Measurements from ENCODE around the gene ELMOD1.

ELMOD1 gene

GRCh38 chr11:107691000-107691750 is 100.2 kb downstream of the ELMOD1 start:
- no peak for DNase-seq

DNA sequence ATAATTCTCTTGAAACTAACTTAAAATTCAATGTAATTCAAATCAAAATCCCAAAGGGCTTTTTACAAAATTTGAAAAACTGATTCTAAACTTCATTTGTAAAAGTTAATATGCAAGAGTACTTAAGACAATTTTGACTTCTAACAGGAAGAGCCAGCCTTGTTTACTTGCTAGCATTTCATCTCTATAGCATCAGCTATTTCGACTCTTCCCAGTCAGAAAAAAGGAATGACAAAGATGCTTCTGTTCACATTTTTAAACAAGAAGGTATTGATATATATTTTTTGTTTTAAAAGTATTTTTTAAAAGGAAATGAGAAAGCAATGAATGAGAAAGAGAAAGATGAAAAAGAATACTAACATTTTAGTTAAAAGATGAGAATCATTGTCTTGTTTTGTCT is 104.5 kb downstream of the ELMOD1 start:
- DNase-seq: no peak

DNA sequence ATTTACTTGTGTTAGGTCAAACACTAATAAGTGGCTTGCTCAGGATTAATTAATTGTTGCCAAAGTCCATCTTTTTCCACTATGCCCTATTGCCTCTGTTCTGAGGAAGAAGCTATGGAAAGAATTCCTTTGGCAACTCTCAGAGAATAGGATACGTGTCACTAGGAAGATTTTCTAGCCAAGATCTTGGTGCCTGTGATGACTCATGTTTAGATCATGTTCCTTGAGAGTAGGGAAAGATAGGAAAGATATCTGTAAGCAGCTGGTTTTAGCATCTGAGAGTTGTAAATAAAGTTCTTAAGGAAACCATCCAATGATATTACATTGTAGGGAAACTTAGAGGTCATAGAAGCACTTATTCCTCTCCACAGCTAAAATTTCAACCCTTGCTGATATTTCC is 105.2 kb downstream of the ELMOD1 start:
- no peak for DNase-seq

GRCh38 chr11:107697291-107697690 is 106.3 kb downstream of the ELMOD1 start:
- no peak for DNase-seq

DNA sequence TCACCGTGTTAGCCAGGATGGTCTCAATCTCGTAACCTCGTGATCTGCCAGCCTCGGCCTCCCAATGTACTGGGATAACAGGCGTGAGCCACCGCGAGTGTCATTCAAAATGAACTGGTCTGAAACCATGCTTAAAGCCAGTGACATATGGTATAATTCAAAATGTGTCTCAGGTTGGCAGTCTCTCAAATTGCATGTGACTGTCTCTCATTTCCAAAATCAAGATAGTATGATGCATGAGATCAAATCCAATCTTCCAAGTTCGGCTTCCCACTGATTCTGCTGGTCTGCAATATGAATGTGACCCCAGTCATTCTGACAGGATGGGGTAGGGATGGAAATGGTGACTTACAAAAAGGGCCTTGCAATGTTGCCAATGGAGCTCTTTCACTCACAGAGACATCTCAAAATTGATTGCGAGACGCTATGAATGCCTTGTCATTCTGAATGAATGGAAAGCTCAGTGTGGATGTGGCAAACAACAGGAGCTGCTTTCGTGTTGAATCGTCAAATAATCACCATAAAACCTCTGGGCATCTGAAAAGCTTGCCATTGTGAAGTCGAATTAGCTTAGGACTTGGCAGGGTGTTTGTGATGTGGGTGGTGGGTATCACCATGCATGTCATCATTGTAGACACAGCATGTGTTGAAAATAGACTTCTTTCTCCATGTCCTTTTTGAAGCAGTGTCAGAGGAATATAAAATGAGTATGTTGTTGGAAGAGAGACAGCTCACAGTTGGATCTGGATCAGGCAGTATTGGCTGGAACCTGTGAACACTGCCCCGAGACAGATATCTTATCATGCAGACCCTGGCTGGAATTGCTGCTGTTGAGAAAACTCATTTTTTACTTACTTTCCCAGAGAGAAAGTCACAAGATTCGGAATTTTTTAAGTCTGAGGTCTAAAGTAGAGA is 108.7 kb downstream of the ELMOD1 start:
- DNase-seq: no peak

DNA sequence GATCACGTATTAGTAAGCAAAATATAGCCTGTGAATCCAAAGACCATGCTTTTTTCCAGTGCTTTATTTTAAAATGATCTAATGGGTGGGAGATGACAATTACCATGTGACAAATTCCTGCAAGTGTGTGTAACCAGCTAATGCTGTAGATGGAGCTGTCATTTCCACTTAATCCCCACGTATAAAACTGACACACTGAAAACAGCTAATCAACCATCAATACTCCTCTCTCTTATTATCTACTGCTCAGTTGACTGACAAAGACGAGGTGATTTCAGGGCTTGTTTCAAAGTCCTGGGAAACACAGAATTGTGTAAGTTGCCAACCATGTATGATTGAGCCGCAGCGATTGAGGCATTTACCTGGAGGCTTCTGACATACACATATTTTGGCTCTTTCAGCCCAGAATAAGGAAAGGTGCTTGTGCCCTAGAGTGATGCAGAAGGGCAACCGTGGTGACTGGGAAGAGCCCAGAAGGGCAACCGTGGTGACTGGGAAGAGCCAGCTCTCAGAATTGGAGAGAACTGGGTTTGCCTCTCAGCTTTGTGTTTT is 111.2 kb downstream of the ELMOD1 start:
- no peak for DNase-seq

DNA sequence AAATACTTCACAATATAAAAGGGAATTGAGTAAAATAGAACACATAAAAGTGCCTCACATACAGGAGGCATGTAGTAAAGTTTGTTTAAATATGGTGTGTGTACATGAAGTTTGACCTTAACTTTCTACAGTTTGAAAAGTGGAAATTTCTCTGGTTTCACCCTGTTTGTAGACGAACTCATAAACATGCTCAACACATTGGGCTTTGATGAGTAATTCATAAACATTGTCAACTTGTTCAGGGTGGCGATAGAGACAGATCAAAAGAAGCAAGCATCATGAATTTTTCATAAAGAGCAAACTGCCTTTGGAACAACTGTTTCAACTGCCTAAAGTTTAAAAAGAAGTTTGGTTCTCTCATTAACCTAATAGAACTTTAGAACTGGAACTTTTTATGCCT is 111.8 kb downstream of the ELMOD1 start:
- DNase-seq: no peak

DNA sequence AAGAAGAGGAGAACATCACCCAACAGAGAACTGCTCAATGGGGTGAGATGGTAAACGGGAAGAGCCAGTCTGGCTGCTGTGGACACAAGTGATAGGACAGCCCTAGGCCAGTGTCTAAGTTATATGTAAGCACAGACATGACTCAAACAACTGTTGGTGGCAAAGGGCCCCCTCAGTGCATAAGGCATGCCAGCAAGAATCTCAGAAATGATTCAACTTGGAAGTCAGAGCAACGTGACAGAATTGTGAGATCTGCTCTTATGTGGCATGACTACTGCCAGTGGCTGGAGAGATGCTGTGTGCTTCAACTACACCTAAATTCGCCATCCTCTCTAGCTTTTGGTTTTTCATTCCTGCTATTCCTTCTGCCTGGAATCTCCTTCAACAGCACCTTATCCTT is 113.5 kb downstream of the ELMOD1 start:
- no peak for DNase-seq

GRCh38 chr11:107705027-107705426 is 114.1 kb downstream of the ELMOD1 start:
- DNase-seq: no peak

DNA sequence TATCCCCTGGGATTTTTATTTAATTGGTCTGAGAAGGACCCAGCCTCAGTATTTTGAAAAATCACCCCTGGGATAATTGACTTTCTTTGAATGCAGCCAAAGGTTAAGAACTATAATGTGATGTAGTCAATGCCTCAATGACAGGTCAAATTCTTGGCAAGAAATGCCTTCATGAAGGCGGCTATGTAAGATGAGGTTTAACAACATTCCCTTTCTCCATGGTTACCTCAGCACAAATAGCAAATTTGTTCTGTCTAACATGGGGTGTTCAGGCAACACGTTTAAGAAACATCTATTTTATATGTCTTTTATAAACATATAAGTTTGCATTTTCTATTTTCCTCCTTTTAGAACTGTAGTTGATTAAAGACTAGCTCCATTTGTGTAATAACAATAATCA is 115.6 kb downstream of the ELMOD1 start:
- no peak for DNase-seq

DNA sequence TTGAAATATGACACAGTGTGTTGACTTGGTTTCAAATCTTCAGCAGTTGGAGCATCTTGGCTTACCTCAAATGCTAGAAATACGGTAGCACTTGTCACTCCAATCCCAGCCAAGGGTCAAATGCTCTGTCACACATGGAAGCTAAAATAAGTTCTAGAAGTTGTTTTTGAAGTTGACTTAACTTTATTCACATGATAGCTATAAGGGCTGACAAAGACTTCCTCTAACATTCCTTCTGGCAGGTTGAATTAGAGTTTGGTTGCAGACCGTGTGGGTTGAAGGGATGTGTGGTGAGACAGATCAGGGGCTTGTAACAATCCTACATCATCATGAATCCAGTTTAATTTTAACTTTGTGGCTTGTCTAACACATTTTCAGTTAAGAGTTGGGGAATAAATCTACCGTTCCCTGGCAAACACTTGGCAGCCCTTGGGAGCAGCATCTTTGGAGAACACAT is 116.3 kb downstream of the ELMOD1 start:
- no peak for DNase-seq

DNA sequence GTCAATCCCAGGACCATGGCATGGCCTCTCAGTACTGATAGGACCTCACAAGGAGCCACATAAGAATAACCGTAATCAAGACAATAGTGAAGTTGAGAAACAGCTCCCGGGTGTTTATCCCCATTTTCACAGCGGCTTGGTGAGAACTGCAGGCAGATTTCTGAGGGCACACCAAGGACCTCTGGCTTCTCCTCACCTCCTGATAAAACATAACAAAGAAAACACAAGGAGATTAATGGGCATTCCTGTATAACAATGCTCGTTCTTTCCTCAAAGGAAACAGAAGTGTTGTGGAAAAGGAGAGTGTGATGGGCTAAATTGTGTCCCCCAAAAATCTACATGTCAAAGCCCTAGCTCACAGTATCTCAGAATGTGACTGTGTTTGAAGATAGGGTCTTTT is 116.9 kb downstream of the ELMOD1 start:
- no peak for DNase-seq

DNA sequence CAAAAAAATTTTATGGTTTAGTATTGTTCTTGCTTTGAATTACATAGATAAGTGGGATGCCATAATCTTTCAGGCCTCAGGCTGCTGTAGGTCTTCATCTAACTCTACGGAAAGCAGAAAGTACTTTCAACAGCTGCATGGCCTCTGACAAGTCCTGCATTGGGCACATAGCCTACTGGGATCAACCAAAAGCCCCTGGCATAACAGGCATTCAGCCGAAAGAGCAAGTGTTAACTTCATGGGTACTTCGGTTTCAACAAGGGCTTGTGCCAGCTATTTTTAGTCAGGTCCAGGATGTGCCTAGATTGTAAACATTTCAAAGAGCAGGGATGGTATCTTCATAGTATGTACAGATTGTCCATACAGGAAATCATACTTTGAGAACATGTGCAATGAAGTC is 117.8 kb downstream of the ELMOD1 start:
- no peak for DNase-seq

- no peak for DNase-seq
Observed at GRCh38 chr11:107710301-107710700, 119.4 kb downstream of the ELMOD1 start.

DNA sequence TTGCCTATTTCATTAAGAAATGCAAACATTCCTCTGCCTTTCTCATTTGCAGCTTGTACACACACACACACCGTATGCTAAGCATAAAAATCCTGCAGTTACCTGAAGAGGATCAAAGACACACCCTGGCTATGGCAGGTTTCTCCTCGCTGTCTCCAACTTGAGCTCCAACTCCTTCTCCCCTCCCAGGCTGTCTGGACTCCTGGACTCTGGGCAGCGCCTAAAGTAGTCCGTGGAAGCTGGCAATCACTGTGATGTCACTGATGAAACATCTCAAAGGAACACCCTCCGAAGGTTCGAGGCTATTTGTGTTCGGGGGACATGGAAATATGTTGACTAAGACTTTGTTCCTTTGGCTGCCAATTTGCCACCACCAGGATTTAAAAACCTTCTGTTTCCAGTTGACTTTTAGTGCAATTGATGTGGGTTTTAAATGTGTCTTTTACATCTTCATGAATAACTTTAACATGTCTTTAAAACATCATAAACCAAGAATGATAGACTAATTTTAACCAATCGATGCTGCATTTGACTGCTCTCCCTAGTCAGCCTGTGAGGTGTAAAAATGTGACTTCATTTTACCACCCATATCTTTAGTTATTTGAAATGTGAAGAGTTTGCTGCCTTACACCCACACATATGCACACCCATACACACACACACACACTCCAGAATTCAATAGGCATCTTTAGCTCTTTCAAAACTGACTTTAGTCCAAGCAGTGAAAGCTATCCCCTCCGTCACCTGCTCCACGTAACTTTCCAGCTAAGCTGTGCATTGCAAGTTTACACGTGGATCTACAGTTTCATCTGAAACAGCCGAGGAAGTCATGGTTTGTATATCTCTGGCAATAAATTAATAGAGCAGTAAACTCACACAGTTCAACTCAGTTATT is 121.2 kb downstream of the ELMOD1 start, which contains the start of gene SLN:
Gene SLN, minus strand, starts transcription at position 196 of the 895 bp plus-strand sequence.
- DNase-seq: no peak

DNA sequence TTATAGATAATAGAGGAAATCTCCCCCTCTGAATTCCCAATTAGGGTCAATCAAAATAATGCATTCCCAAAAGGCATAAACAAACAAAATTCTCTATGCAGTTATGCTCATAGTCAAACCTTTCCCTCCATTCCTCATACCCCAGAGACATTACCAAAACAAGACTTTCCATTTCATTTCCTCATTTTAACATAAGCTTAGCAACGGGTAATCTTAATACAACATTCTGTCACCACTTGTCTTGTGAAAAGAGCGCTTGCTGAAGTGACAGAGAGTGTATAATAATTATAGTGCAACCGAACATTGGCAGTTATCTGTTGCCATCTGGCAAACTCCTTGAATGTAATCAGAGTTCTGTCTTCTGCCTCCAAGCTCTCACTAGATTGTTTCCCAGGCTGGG is 122.1 kb downstream of the ELMOD1 start:
- no peak for DNase-seq

Data from KG1 (cell line).